ENCODE measurements around the gene SERPINA6. TPM values are rescaled to one million over a fixed set of nuclear protein-coding genes. Genes with fewer than 3 reads are reported as not detected.
"Not testable (repeated sequence)": the region's sequence is repeated elsewhere in the genome, so short reads cannot be mapped to it uniquely, and the experiment has no call there.

The SERPINA6 gene
- total RNA-seq, 1 experiment from 2014 or later = not detected

- no peak for DNase-seq (ENCODE audit: low read depth)
These were observed 30.1 kb downstream of the SERPINA6 start, which contains the start of gene SERPINA10 for GRCh38 chr14:94292872-94293577. TSS of gene SERPINA10 (minus strand) at chr14:94293268. CDS start at chr14:94290593, 2,675 bp downstream.

GRCh38 chr14:94292526-94292871 is 30.6 kb downstream of the SERPINA6 start:
- no peak for DNase-seq (ENCODE audit: low read depth)

- no peak for DNase-seq (ENCODE audit: low read depth)
These were observed 31.1 kb downstream of the SERPINA6 start for GRCh38 chr14:94291906-94292525.

- no peak for DNase-seq (ENCODE audit: low read depth)
These were observed 31.8 kb downstream of the SERPINA6 start for GRCh38 chr14:94291159-94291905.

- no peak for DNase-seq (ENCODE audit: low read depth)
These were observed 32.9 kb downstream of the SERPINA6 start for GRCh38 chr14:94290197-94290596.

GRCh38 chr14:94288610-94289465 is 34.3 kb downstream of the SERPINA6 start:
- DNase-seq (ENCODE audit: low read depth) = no peak

- no peak for DNase-seq (ENCODE audit: low read depth)
These were observed 38.0 kb downstream of the SERPINA6 start for GRCh38 chr14:94285158-94285557.

GRCh38 chr14:94284221-94284620 is 38.9 kb downstream of the SERPINA6 start:
- no peak for DNase-seq (ENCODE audit: low read depth)

- DNase-seq (ENCODE audit: low read depth) = no peak
These were observed 40.0 kb downstream of the SERPINA6 start for GRCh38 chr14:94282991-94283723.

GRCh38 chr14:94278731-94279130 is 44.4 kb downstream of the SERPINA6 start:
- DNase-seq (ENCODE audit: low read depth) = no peak

GRCh38 chr14:94276898-94277561 is 46.1 kb downstream of the SERPINA6 start:
- not testable (repeated sequence) for DNase-seq (ENCODE audit: low read depth)

- no peak for DNase-seq (ENCODE audit: low read depth)
These were observed 54.0 kb downstream of the SERPINA6 start for GRCh38 chr14:94269156-94269555.

GRCh38 chr14:94268582-94268981 is 54.6 kb downstream of the SERPINA6 start:
- DNase-seq (ENCODE audit: low read depth) = not testable (repeated sequence)

GRCh38 chr14:94267352-94267751 is 55.8 kb downstream of the SERPINA6 start:
- DNase-seq (ENCODE audit: low read depth) = no peak

GRCh38 chr14:94264195-94264594 is 58.9 kb downstream of the SERPINA6 start:
- peak; percentile 2 for DNase-seq (ENCODE audit: low read depth)

Other genes starting within 250 kb of the SERPINA6 start
- gene DDX24, start 242.1 kb downstream of the SERPINA6 start, total RNA-seq (2014; rRNA removed) = 155 and 171 TPM in 2 replicates
- gene IFI27L1, start 242.0 kb downstream of the SERPINA6 start, total RNA-seq (2014; rRNA removed) = 21.0 and 31.2 TPM in 2 replicates
- 0.51 and 1.5 TPM in 2 replicates for gene IFI27, start 212.6 kb downstream of the SERPINA6 start, total RNA-seq (2014; rRNA removed)
- 63.5 and 107 TPM in 2 replicates for gene IFI27L2, start 193.7 kb downstream of the SERPINA6 start, total RNA-seq (2014; rRNA removed)
- 0.19 and 0.40 TPM in 2 replicates for gene PPP4R4, start 149.0 kb downstream of the SERPINA6 start, total RNA-seq (2014; rRNA removed)
- gene SERPINA10, start 30.1 kb downstream of the SERPINA6 start, total RNA-seq (2014; rRNA removed) = not detected in 2 replicates
- gene SERPINA2, start 43.4 kb upstream of the SERPINA6 start, total RNA-seq (2014; rRNA removed) = not detected in 2 replicates
- gene SERPINA1, start 65.3 kb upstream of the SERPINA6 start, total RNA-seq (2014; rRNA removed) = not detected in 2 replicates
- gene SERPINA11, start 129.5 kb upstream of the SERPINA6 start, total RNA-seq (2014; rRNA removed) = not detected in 2 replicates
- 0.32 TPM in 1 of 2 replicates, not detected in the other for gene SERPINA9, start 152.9 kb upstream of the SERPINA6 start, total RNA-seq (2014; rRNA removed)
- gene SERPINA12, start 186.1 kb upstream of the SERPINA6 start, total RNA-seq (2014; rRNA removed) = not detected in 2 replicates
- not detected in 2 replicates for gene SERPINA4, start 238.1 kb upstream of the SERPINA6 start, total RNA-seq (2014; rRNA removed)

Measured in LHCN-M2 (cell line).